OCI-LY7 (cell line): ENCODE measurements around the gene GANAB. TPM values are rescaled to one million over a fixed set of nuclear protein-coding genes. Genes with fewer than 3 reads are reported as not detected.
A peak's percentile ranks its signal among the peaks of the same experiment; 100 is the strongest.
"Not testable (repeated sequence)": the region's sequence is repeated elsewhere in the genome, so short reads cannot be mapped to it uniquely, and the experiment has no call there.

Source experiments
- BruUV-seq: library from RNA; stranded (reverse); fragments of 400-500 nt; replicated peaks from 2 replicates; lab custom pipeline; 2021; lab: Mats Ljungman, UMichigan
- CTCF ChIA-PET: fragments of 300-600 bp; sonication (Branson Sonifier 250); formaldehyde crosslinking; loops from one replicate; lab custom pipeline; 2022; ENCODE audit warnings: antibody characterized with exemption; ENCODE audit not compliant: unreplicated experiment; lab: Charles Lee
- POLR2A ChIA-PET: fragments of 300-600 bp; sonication (Branson Sonifier 250); formaldehyde crosslinking; loops from one replicate; lab custom pipeline; 2022; ENCODE audit warnings: antibody characterized with exemption; lab: Charles Lee
- DNase-seq: peaks from one replicate; pipeline ENCODE4 v3.0.0-alpha.2; 2015; ENCODE audit warnings: low spot score
- H2AFZ ChIP-seq: fragments of 200-600 bp; sonication (generic), shearing (Covaris generic); 2 replicates; pipeline ENCODE4 v1.6.1; 2014; ENCODE audit warnings: mild to moderate bottlenecking, antibody characterized with exemption, low read length, moderate library complexity
- H3K27ac ChIP-seq: fragments of 200-600 bp; sonication (generic); 2 replicates; pipeline ENCODE4 v1.5.1; 2014; ENCODE audit warnings: mixed run types, low read depth, mild to moderate bottlenecking, moderate library complexity, low read length, inconsistent platforms; ENCODE audit not compliant: poor library complexity, severe bottlenecking
- H3K36me3 ChIP-seq: fragments of 200-600 bp; sonication (generic); 2 replicates; pipeline ENCODE4 v1.6.1; 2014; ENCODE audit warnings: mild to moderate bottlenecking, antibody characterized with exemption, low read length, moderate library complexity, mixed read lengths; ENCODE audit not compliant: insufficient read depth
- H3K4me1 ChIP-seq: fragments of 200-600 bp; sonication (generic); 2 replicates; pipeline ENCODE4 v1.5.1; 2014; ENCODE audit warnings: mild to moderate bottlenecking, low read length; ENCODE audit not compliant: insufficient read depth, poor library complexity, severe bottlenecking
- H3K4me2 ChIP-seq: fragments of 200-600 bp; sonication (generic); 2 replicates; pipeline ENCODE4 v1.6.1; 2014; ENCODE audit warnings: mild to moderate bottlenecking, low read length
- H3K4me3 ChIP-seq: fragments of 200-600 bp; sonication (generic); 2 replicates; pipeline ENCODE4 v1.5.1; 2014; ENCODE audit warnings: mild to moderate bottlenecking, low read depth, low read length; ENCODE audit not compliant: poor library complexity, severe bottlenecking
- H3K79me2 ChIP-seq: fragments of 200-600 bp; sonication (generic); 2 replicates; pipeline ENCODE4 v1.6.1; 2016; ENCODE audit warnings: low read depth, mild to moderate bottlenecking, low read length, moderate library complexity, mixed read lengths; ENCODE audit not compliant: insufficient read depth
- H3K9me2 ChIP-seq: fragments of 200-600 bp; sonication (generic); 2 replicates; pipeline ENCODE4 v1.6.1; 2016; ENCODE audit warnings: mild to moderate bottlenecking, low read length, mixed read lengths; ENCODE audit not compliant: insufficient read depth
- H3K9me3 ChIP-seq: fragments of 200-600 bp; sonication (generic); 2 replicates; pipeline ENCODE4 v1.6.1; 2014; ENCODE audit warnings: mild to moderate bottlenecking, mixed run types, low read length, mixed read lengths
- H4K20me1 ChIP-seq: fragments of 200-600 bp; sonication (generic); 2 replicates; pipeline ENCODE4 v1.6.1; 2014; ENCODE audit warnings: mild to moderate bottlenecking, antibody characterized with exemption, low read length, moderate library complexity, mixed read lengths; ENCODE audit not compliant: insufficient read depth
- CTCF ChIP-seq: fragments of 200-600 bp; sonication (generic); conservative IDR thresholded peaks from 2 replicates; pipeline ENCODE4 v1.5.1; 2014; ENCODE audit warnings: mild to moderate bottlenecking, antibody characterized with exemption, low read length, moderate library complexity, mixed read lengths
- EZH2phosphoT487 ChIP-seq: fragments of 200-600 bp; sonication (generic); IDR thresholded peaks from 2 replicates; pipeline ENCODE4 v1.6.1; 2018; ENCODE audit warnings: low read depth, borderline replicate concordance, mild to moderate bottlenecking, mixed run types, antibody characterized with exemption, low read length, moderate library complexity, mixed read lengths
- intact Hi-C: fragments of 100-400 bp; cut with micrococcal nuclease; formaldehyde crosslinking; loops from one replicate; pipeline ENCODE4 v1.10.0; 2022; ENCODE audit not compliant: unreplicated experiment
- total RNA-seq, 2 experiments: library from RNA; depleted of rRNA in 1 of 2; stranded (reverse); fragments of >200 nt in 1 of 2; shearing (Covaris generic) in 1 of 2; gene quantifications; 2 replicates each; pipeline ENCODE4 v1.2.3, GENCODE V29; 2014 to 2022

GANAB gene
- total RNA-seq, 2 experiments from 2014 or later = 108 to 217 TPM

- intact Hi-C loops = loop anchor here (1.0 to 2.0 kb wide), 3 partner anchors 13 to 62 kb away; partner anchors contain the start of genes C11orf98, CSKMT and TUT1
- no peaks in the 10 kb centered on the region for H4K20me1 ChIP-seq
- peak overlapping the region; percentile 96 for H3K4me2 ChIP-seq
- H2AFZ ChIP-seq = peak overlapping the region; percentile 97; the same call in 1 of the 2 replicates
- H3K4me3 ChIP-seq = peak overlapping the region; percentile 97
- H3K9me3 ChIP-seq = no peaks in the 10 kb centered on the region
- H3K27ac ChIP-seq = peak overlapping the region; percentile 73
- H3K4me1 ChIP-seq = peaks cover 26% of the 10 kb centered on the region
- H3K9me2 ChIP-seq = no peaks in the 10 kb centered on the region
- ChIA-PET POLR2A (interaction anchor here (1.0 to 10.5 kb wide), 5 partner anchors 11 to 102 kb away, joined by 4 to 159 read pairs (median 5); partner anchors contain the start of genes C11orf98, CSKMT, EEF1G and TUT1), CTCF (interaction anchor here (0.6 kb wide), 2 partner anchors 30 to 31 kb away, joined by 3 to 7 read pairs; partner anchors contain the start of gene B3GAT3)
- BruUV-seq = no TSS peak
- H3K79me2 ChIP-seq = peaks cover 24% of the 10 kb centered on the region
- H3K36me3 ChIP-seq = peaks cover 25% of the 10 kb centered on the region
- no peak for DNase-seq
- no peak for TF ChIP-seq EZH2phosphoT487
- no peak for TF ChIP-seq CTCF
Measured at GRCh38 chr11:62652161-62653006, 6.0 kb upstream of the GANAB start.

GRCh38 chr11:62650283-62650682, 3.9 kb upstream of the GANAB start:
- BruUV-seq, H4K20me1 ChIP-seq, H3K9me3 ChIP-seq, H3K9me2 ChIP-seq, DNase-seq, H3K4me2 ChIP-seq, H2AFZ ChIP-seq, H3K27ac ChIP-seq, H3K4me3 ChIP-seq, CTCF ChIA-PET, intact Hi-C loops: not testable (repeated sequence)
- POLR2A ChIA-PET = interaction anchor here (0.6 to 10.5 kb wide), 3 partner anchors 16 to 136 kb away, joined by 3 to 159 read pairs (median 4); partner anchors contain the start of genes C11orf98 and CSKMT
- Histone ChIP-seq H3K79me2 (peaks cover 34% of the 10 kb centered on the region), H3K36me3 (peaks cover 25% of the 10 kb centered on the region), H3K4me1 (peaks cover 34% of the 10 kb centered on the region)

GRCh38 chr11:62649486-62649885, 3.1 kb upstream of the GANAB start:
- peak; percentile 34 for DNase-seq
- TF ChIP-seq CTCF = no peak
- TF ChIP-seq EZH2phosphoT487 = no peak
- Histone ChIP-seq H3K4me1 (peaks cover 39% of the 10 kb centered on the region), H3K4me3 (no peak overlapping the region), H2AFZ (no peak overlapping the region), H3K9me3 (no peaks in the 10 kb centered on the region), H3K9me2 (no peaks in the 10 kb centered on the region), H3K4me2 (no peak overlapping the region), H3K79me2 (peaks cover 42% of the 10 kb centered on the region), H3K27ac (no peak overlapping the region), H3K36me3 (peaks cover 32% of the 10 kb centered on the region), H4K20me1 (no peaks in the 10 kb centered on the region)
- ChIA-PET CTCF (no interaction called here), POLR2A (interaction anchor here (0.7 to 10.5 kb wide), 4 partner anchors 17 to 29 kb away, joined by 4 to 159 read pairs (median 4); partner anchors contain the start of genes C11orf98, CSKMT, LBHD1 and UQCC3)
- intact Hi-C loops = no loop called here
- BruUV-seq = no TSS peak
